ENCODE measurements around the gene KCNJ8. TPM values are rescaled to one million over a fixed set of nuclear protein-coding genes. Genes with fewer than 3 reads are reported as not detected.

KCNJ8 gene
- total and polyA plus RNA-seq, 4 donors = 6.2 to 16.1 (median 14.2) TPM

DNA sequence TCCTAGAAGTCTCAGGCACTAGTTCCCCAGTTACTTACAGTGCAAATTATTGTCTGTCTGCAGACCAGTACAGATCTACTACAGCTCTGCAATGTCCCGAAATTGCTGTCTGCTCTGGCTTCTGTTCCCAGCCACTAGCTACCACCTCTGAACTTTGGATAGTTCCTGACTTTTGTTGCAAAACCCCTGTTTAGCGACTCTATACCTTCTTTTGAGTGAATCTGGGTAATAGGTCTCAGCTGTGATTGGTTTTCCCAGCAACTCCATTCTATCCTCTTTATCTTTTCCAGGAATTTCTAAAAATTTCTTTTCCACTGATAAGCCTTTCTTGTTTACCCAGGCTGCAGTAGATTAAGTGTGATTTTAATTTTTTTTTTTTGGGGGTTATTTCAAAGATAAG is 16.8 kb downstream of the KCNJ8 start:
- Histone ChIP-seq H3K27me3 (ENCODE audit: control insufficient read depth in 3 of 3, insufficient read depth in 3 of 3, low read length in 2 of 3) (no peaks in the 10 kb centered on the region), H3K9ac (ENCODE audit: insufficient read depth in 1 of 2, low read length in 2 of 2) (no peak overlapping the region), H3K36me3 (ENCODE audit: control insufficient read depth in 4 of 4, insufficient read depth in 4 of 4, low read length in 4 of 4) (no peaks in the 10 kb centered on the region), H3K9me3 (ENCODE audit: control insufficient read depth in 4 of 4, insufficient read depth in 3 of 4, low read length in 3 of 4) (no peaks in the 10 kb centered on the region), H3K27ac (ENCODE audit: low read depth in 1 of 2, low read length in 1 of 2) (no peak overlapping the region), H3K4me3 (no peak overlapping the region), H3K4me1 (ENCODE audit: control insufficient read depth in 5 of 5, insufficient read depth in 5 of 5, low read length in 5 of 5) (peaks cover 0 to 21% (median 2%) of the 10 kb centered on the region in 5 donors)
- TF ChIP-seq, protein P1, sequence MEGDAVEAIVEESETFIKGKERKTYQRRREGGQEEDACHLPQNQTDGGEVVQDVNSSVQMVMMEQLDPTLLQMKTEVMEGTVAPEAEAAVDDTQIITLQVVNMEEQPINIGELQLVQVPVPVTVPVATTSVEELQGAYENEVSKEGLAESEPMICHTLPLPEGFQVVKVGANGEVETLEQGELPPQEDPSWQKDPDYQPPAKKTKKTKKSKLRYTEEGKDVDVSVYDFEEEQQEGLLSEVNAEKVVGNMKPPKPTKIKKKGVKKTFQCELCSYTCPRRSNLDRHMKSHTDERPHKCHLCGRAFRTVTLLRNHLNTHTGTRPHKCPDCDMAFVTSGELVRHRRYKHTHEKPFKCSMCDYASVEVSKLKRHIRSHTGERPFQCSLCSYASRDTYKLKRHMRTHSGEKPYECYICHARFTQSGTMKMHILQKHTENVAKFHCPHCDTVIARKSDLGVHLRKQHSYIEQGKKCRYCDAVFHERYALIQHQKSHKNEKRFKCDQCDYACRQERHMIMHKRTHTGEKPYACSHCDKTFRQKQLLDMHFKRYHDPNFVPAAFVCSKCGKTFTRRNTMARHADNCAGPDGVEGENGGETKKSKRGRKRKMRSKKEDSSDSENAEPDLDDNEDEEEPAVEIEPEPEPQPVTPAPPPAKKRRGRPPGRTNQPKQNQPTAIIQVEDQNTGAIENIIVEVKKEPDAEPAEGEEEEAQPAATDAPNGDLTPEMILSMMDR (IDR thresholded peaks at IDR 0.05; ENCODE audit: control extremely low read depth, extremely low read depth) = no peak
- DNase-seq (peak in 2 of 3 donors; percentile 60 to 65), ATAC-seq (ENCODE audit: insufficient read depth, low FRiP score) (no peak)
- 63 to 64% methylated on average over 2 of the region's 2 CpGs for WGBS, 2 donors

DNA sequence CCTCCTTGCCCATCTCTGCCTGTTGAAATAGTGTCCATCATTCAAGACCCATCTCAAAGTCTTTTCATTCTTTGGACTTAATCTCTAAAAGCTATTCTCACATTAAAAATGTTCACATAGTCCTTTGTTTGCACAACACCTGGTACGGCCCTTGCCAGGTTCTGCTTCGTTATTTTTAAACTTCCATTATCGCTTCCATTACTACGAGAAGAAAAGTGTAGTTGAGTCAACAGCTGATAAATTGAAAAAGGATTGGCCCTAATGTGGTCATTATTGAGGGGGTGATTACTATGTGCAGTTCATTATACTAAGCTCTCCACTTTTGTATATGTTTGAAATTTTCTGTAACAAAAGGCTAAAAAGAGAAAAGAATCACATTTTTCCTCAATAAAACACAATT is 17.8 kb downstream of the KCNJ8 start:
- ATAC-seq (ENCODE audit: insufficient read depth, low FRiP score) (no peak), DNase-seq (no peak)
- H3K9me3 ChIP-seq (ENCODE audit: control insufficient read depth in 4 of 4, insufficient read depth in 3 of 4, low read length in 3 of 4) = no peaks in the 10 kb centered on the region
- TF ChIP-seq, protein P1 (IDR thresholded peaks at IDR 0.05; ENCODE audit: control extremely low read depth, extremely low read depth) = no peak
- no peak overlapping the region for H3K9ac ChIP-seq (ENCODE audit: insufficient read depth in 1 of 2, low read length in 2 of 2)
- peaks cover 0 to 28% (median 7%) of the 10 kb centered on the region in 5 donors for H3K4me1 ChIP-seq (ENCODE audit: control insufficient read depth in 5 of 5, insufficient read depth in 5 of 5, low read length in 5 of 5)
- H3K4me3 ChIP-seq = no peak overlapping the region
- H3K36me3 ChIP-seq (ENCODE audit: control insufficient read depth in 4 of 4, insufficient read depth in 4 of 4, low read length in 4 of 4) = no peaks in the 10 kb centered on the region
- 89 to 94% methylated on average over 4 of the region's 4 CpGs for WGBS, 2 donors
- H3K27me3 ChIP-seq (ENCODE audit: control insufficient read depth in 3 of 3, insufficient read depth in 3 of 3, low read length in 2 of 3) = no peaks in the 10 kb centered on the region
- no peak overlapping the region for H3K27ac ChIP-seq (ENCODE audit: low read depth in 1 of 2, low read length in 1 of 2)

DNA sequence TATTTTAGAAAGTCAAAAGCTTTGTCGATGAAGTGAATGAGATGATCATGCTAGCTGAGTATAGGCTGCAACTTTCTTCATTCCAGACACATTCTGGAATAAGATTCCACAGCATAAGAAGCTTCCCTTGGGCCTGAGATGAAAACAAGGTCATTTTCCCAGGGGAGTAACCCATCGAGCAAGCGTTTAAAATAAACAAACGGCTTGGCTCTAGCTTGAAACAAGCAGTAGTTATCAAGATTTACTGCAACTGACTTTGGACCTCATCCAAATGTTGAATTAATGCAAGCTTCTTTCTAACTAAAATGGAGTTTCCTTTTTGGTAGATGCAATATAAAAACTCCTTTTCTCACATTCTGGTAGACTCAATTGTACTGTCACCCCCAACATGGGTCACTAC is 23.0 kb downstream of the KCNJ8 start:
- WGBS, 2 donors = 25 to 44% methylated on average over 4 of the region's 4 CpGs
- no peak overlapping the region for H3K4me3 ChIP-seq
- H3K9me3 ChIP-seq (ENCODE audit: control insufficient read depth in 4 of 4, insufficient read depth in 3 of 4, low read length in 3 of 4) = no peaks in the 10 kb centered on the region
- H3K4me1 ChIP-seq (ENCODE audit: control insufficient read depth in 5 of 5, insufficient read depth in 5 of 5, low read length in 5 of 5) = peaks cover 0 to 24% (median 8%) of the 10 kb centered on the region in 5 donors
- no peaks in the 10 kb centered on the region for H3K36me3 ChIP-seq (ENCODE audit: control insufficient read depth in 4 of 4, insufficient read depth in 4 of 4, low read length in 4 of 4)
- H3K27ac ChIP-seq (ENCODE audit: low read depth in 1 of 2, low read length in 1 of 2) = no peak overlapping the region
- no peak overlapping the region for H3K9ac ChIP-seq (ENCODE audit: insufficient read depth in 1 of 2, low read length in 2 of 2)
- no peaks in the 10 kb centered on the region for H3K27me3 ChIP-seq (ENCODE audit: control insufficient read depth in 3 of 3, insufficient read depth in 3 of 3, low read length in 2 of 3)
- TF ChIP-seq, protein P1 (IDR thresholded peaks at IDR 0.05; ENCODE audit: control extremely low read depth, extremely low read depth) = no peak
- ATAC-seq (ENCODE audit: insufficient read depth, low FRiP score) (no peak), DNase-seq (peak; percentile 65 to 97 (median 93))

DNA sequence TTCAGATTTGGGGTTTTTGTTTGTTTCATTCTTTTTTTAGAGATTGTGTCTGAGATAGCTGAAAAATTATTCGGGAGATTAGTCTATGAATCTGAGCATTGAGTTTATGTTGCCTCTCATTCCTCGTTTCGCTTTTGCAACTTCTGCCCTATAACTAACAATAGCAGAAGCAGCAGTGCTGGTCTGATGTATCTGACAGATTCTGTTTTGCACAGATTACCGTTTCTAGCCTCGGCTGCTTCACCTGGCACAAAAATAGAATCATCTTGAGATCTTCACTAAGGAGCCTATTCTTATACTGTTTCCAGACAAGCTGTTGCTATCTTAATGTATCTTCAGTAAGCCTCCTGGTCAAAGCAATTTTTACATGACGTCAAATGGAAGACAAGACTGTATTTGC is 29.2 kb downstream of the KCNJ8 start:
- ATAC-seq (ENCODE audit: insufficient read depth, low FRiP score) (no peak), DNase-seq (no peak)
- Histone ChIP-seq H3K9ac (ENCODE audit: insufficient read depth in 1 of 2, low read length in 2 of 2) (no peak overlapping the region), H3K9me3 (ENCODE audit: control insufficient read depth in 4 of 4, insufficient read depth in 3 of 4, low read length in 3 of 4) (no peaks in the 10 kb centered on the region), H3K4me1 (ENCODE audit: control insufficient read depth in 5 of 5, insufficient read depth in 5 of 5, low read length in 5 of 5) (no peaks in the 10 kb centered on the region), H3K27me3 (ENCODE audit: control insufficient read depth in 3 of 3, insufficient read depth in 3 of 3, low read length in 2 of 3) (no peaks in the 10 kb centered on the region), H3K36me3 (ENCODE audit: control insufficient read depth in 4 of 4, insufficient read depth in 4 of 4, low read length in 4 of 4) (no peaks in the 10 kb centered on the region), H3K27ac (ENCODE audit: low read depth in 1 of 2, low read length in 1 of 2) (no peak overlapping the region), H3K4me3 (no peak overlapping the region)
- TF ChIP-seq, protein P1 (IDR thresholded peaks at IDR 0.05; ENCODE audit: control extremely low read depth, extremely low read depth) = no peak
- WGBS, 2 donors = 85 to 87% methylated on average over 6 of the region's 6 CpGs

Measured in lung (tissue), 12 donors.